ENCODE data around the gene MIR17HG.
A peak's percentile ranks its signal among the peaks of the same experiment; 100 is the strongest.
"Not testable (repeated sequence)": the region's sequence is repeated elsewhere in the genome, so short reads cannot be mapped to it uniquely, and the experiment has no call there.

The MIR17HG gene

GRCh38 chr13:91347996-91348905 is 764 bp downstream of the MIR17HG start:
- no peak for DNase-seq

GRCh38 chr13:91348906-91349435 is 1.5 kb downstream of the MIR17HG start:
- DNase-seq, result peak; percentile 75

GRCh38 chr13:91349992-91350911 is 2.8 kb downstream of the MIR17HG start:
- no peak for DNase-seq

- no peak for DNase-seq
Measured at GRCh38 chr13:91351123-91351522, 3.6 kb downstream of the MIR17HG start.

GRCh38 chr13:91351980-91352379 is 4.5 kb downstream of the MIR17HG start:
- no peak for DNase-seq

- DNase-seq, result not testable (repeated sequence)
Measured at GRCh38 chr13:91352891-91353290, 5.4 kb downstream of the MIR17HG start.

GRCh38 chr13:91353494-91353893 is 6.0 kb downstream of the MIR17HG start:
- DNase-seq, result no peak

GRCh38 chr13:91355099-91355825 is 7.8 kb downstream of the MIR17HG start:
- DNase-seq, result no peak

- no peak for DNase-seq
Measured at GRCh38 chr13:91355826-91356710, 8.6 kb downstream of the MIR17HG start.

- no peak for DNase-seq
Measured at GRCh38 chr13:91356919-91357612, 9.6 kb downstream of the MIR17HG start.

- no peak for DNase-seq
Measured at GRCh38 chr13:91357613-91358386, 10.3 kb downstream of the MIR17HG start.

GRCh38 chr13:91358387-91358782 is 10.9 kb downstream of the MIR17HG start:
- no peak for DNase-seq

- no peak for DNase-seq
Measured at GRCh38 chr13:91359111-91359510, 11.6 kb downstream of the MIR17HG start.

GRCh38 chr13:91359631-91360030 is 12.1 kb downstream of the MIR17HG start:
- no peak for DNase-seq

GRCh38 chr13:91360246-91360751 is 12.8 kb downstream of the MIR17HG start:
- DNase-seq, result no peak

- no peak for DNase-seq
Measured at GRCh38 chr13:91361755-91362271, 14.3 kb downstream of the MIR17HG start.

GRCh38 chr13:91362908-91363307 is 15.4 kb downstream of the MIR17HG start:
- no peak for DNase-seq

- no peak for DNase-seq
Measured at GRCh38 chr13:91368101-91368500, 20.6 kb downstream of the MIR17HG start.

GRCh38 chr13:91368676-91369440 is 21.4 kb downstream of the MIR17HG start:
- DNase-seq, result no peak

Measured in NCI-H2107 (cell line).